Fibroblast of mammary gland (primary cell): ENCODE data around the gene MON1A.

Experiments
- DNase-seq: peaks from one replicate; pipeline ENCODE4 v3.0.0-alpha.2; 2010; ENCODE audit warnings: low read depth
- H3K4me3 ChIP-seq: 2 replicates; pipeline ENCODE4 v1.5.1; 2011; ENCODE audit warnings: low read depth, mild to moderate bottlenecking, low read length, moderate library complexity; ENCODE audit not compliant: control insufficient read depth
- TF ChIP-seq, protein P1 (sequence below): conservative IDR thresholded peaks from 2 replicates; pipeline ENCODE4 v1.5.1; 2011; ENCODE audit warnings: low read depth, low read length, inconsistent platforms; ENCODE audit not compliant: control insufficient read depth, insufficient read depth

Gene MON1A

GRCh38 chr3:49889296-49889695, 40.3 kb downstream of the MON1A start:
- no peak overlapping the region for H3K4me3 ChIP-seq
- no peak for DNase-seq
- TF ChIP-seq, protein P1, sequence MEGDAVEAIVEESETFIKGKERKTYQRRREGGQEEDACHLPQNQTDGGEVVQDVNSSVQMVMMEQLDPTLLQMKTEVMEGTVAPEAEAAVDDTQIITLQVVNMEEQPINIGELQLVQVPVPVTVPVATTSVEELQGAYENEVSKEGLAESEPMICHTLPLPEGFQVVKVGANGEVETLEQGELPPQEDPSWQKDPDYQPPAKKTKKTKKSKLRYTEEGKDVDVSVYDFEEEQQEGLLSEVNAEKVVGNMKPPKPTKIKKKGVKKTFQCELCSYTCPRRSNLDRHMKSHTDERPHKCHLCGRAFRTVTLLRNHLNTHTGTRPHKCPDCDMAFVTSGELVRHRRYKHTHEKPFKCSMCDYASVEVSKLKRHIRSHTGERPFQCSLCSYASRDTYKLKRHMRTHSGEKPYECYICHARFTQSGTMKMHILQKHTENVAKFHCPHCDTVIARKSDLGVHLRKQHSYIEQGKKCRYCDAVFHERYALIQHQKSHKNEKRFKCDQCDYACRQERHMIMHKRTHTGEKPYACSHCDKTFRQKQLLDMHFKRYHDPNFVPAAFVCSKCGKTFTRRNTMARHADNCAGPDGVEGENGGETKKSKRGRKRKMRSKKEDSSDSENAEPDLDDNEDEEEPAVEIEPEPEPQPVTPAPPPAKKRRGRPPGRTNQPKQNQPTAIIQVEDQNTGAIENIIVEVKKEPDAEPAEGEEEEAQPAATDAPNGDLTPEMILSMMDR = no peak

DNA sequence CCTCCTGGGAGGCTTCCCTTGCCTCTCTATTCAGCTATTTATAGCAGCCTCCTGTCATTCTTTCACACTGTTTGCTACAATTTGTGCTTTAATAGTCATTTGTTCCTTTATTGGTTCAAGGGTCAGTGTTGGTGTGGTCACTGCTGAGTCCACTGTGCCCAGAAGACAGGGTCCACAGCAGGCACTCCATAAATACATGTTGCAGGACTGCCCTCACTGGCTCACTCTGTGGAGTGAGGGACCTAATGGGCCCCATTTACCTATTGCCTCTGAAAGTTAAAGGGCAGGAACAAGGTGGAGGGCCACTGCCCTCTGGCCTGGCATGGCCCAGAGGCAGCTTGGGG, 42.7 kb downstream of the MON1A start:
- H3K4me3 ChIP-seq = no peak overlapping the region
- DNase-seq = no peak
- TF ChIP-seq, protein P1 = no peak

- DNase-seq = peak; percentile 16
- no peak overlapping the region for H3K4me3 ChIP-seq
- TF ChIP-seq, protein P1 = no peak
These were observed 45.6 kb downstream of the MON1A start for GRCh38 chr3:49883998-49884397.

GRCh38 chr3:49882166-49882565, 47.4 kb downstream of the MON1A start:
- H3K4me3 ChIP-seq = no peak overlapping the region
- TF ChIP-seq, protein P1 = no peak
- peak; percentile 5 for DNase-seq

DNA sequence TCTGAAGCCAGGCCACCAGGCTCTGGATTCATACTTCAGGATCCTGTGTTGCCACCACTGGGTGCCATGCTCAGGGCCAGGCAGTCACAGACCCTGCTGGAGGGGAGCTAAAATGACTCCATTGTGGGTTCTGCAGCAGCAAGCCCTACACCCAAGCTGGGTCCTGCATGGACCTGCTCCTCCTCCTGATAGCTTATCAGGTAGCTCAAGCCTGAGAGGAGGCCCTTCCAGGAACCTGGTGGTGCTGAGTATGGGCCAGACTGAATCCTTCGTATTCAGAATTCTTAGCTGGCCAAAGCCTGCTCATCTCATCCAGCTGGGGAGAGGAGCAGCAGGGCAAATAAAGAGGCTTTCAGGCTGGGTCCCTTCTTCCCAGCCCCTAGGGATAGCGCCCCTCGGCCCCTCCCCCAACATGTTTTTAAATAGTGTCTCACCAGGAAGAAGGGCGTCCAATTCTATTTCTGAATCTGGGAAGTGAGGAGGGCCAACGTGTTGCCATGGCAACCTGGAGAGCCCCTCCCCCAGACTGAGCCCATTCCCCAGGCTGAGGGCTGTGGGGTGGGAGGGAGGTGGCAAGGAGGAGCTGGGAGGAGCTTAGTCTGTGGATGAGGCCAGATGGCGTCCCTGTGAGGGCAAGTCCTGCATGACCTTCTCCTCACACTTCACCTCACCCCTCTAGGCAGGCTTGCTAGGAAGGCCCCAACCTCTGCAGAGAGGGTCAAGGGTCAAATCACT, 48.9 kb downstream of the MON1A start:
- H3K4me3 ChIP-seq = no peak overlapping the region
- DNase-seq = no peak
- TF ChIP-seq, protein P1 = no peak

GRCh38 chr3:49879721-49880120, 49.9 kb downstream of the MON1A start:
- DNase-seq = no peak
- TF ChIP-seq, protein P1 = no peak

GRCh38 chr3:49878686-49879085, 50.9 kb downstream of the MON1A start:
- TF ChIP-seq, protein P1 = no peak
- DNase-seq = no peak
- H3K4me3 ChIP-seq = no peak overlapping the region

More at GRCh38 chr3:49879721-49880120, 49.9 kb downstream of the MON1A start:
- H3K4me3 ChIP-seq = no peak overlapping the region
